ENCODE results near the gene GTF2F1. TPM values are rescaled to one million over a fixed set of nuclear protein-coding genes. Genes with fewer than 3 reads are reported as not detected.

The GTF2F1 gene
- total and polyA plus RNA-seq, 9 of the 15 experiments (the other 6 are each of a cell fraction or from before 2014, with no cell fraction given), result 4.7 to 75.4 (median 68.4) TPM

DNA sequence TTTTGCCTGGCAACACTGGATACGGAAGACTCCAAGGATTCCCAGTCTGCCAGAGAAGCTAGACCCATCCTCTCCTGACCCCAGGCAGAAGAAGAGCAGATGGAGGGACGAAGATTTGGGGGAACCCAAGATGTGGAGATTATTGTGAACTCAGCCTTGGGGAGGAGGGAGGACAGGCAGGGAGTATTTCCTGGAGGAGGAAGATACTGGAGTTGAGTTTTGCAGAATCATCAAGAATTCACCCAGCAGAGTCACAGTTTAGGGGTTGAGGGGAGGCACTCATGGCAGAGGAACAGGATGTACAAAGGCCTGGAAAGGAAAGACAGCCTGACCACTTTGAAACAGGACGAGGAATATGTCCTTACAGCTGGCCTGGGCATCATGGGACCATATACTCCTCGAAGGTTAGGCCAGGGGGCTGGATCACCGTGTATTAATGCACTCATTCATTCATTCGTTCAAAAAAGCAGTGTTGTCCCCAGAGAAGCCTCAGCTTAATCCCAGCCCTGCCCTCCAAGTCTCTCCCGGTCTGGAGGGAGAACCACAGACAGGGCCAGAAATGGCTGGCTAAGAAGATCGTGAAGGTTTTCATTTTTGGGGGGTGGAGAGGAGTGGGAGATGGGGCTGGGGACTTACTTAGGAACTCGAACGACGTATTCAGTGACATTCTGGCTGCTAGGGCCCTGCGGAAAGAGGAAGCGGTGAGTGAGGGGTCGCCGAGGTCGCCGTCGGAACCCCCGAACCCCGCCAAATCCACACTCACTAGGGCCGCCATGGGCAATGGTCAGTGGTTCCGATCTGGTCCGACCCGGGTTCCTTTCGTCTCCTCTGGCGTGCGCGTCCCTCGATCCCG, 517 bp downstream of the GTF2F1 start (continued):
- TF ChIP-seq, protein P1, sequence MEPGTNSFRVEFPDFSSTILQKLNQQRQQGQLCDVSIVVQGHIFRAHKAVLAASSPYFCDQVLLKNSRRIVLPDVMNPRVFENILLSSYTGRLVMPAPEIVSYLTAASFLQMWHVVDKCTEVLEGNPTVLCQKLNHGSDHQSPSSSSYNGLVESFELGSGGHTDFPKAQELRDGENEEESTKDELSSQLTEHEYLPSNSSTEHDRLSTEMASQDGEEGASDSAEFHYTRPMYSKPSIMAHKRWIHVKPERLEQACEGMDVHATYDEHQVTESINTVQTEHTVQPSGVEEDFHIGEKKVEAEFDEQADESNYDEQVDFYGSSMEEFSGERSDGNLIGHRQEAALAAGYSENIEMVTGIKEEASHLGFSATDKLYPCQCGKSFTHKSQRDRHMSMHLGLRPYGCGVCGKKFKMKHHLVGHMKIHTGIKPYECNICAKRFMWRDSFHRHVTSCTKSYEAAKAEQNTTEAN (CRISPR knock-in tag; IDR thresholded peaks at IDR 0.05), result no peak
- TF ChIP-seq SPI1 (IDR thresholded peaks at IDR 0.05; ENCODE audit: borderline replicate concordance, low read depth, low read length) (peak; percentile 63), TAF9B (IDR thresholded peaks at IDR 0.05; ENCODE audit: partially characterized antibody) (no peak), MEIS2 (IDR thresholded peaks at IDR 0.05; ENCODE audit: partially characterized antibody) (no peak), CBX2 (IDR thresholded peaks at IDR 0.05; ENCODE audit: insufficient read depth, low read length, poor library complexity, severe bottlenecking) (no peak), CC2D1A (IDR thresholded peaks at IDR 0.05) (no peak), PTRF (tag; IDR thresholded peaks at IDR 0.05) (no peak), BRD9 (IDR thresholded peaks at IDR 0.05; ENCODE audit: low read depth, partially characterized antibody) (no peak), FOSL1 (tag; conservative IDR thresholded peaks at IDR 0.05) (no peak), MAFF (IDR thresholded peaks at IDR 0.05; ENCODE audit: low read length) (peak; percentile 68; the same call in 1 of the 2 replicates), ZFP1 (CRISPR knock-in tag; IDR thresholded peaks at IDR 0.05) (no peak), TSC22D4 (tag; IDR thresholded peaks at IDR 0.05) (no peak), ZNF174 (CRISPR knock-in tag; IDR thresholded peaks at IDR 0.05) (no peak), TBL1XR1 (IDR thresholded peaks at IDR 0.05; ENCODE audit: low read length in 2 of 2) (no peak), DIDO1 (tag; IDR thresholded peaks at IDR 0.05; ENCODE audit: low read depth) (no peak), ZNF316 (IDR thresholded peaks at IDR 0.05) (peak; percentile 95), C11orf30 (IDR thresholded peaks at IDR 0.05; ENCODE audit: low read depth) (peak; percentile 89), FOXK1 (CRISPR knock-in tag; IDR thresholded peaks at IDR 0.05; ENCODE audit: borderline replicate concordance) (no peak)
- TF ChIP-seq, protein P2, sequence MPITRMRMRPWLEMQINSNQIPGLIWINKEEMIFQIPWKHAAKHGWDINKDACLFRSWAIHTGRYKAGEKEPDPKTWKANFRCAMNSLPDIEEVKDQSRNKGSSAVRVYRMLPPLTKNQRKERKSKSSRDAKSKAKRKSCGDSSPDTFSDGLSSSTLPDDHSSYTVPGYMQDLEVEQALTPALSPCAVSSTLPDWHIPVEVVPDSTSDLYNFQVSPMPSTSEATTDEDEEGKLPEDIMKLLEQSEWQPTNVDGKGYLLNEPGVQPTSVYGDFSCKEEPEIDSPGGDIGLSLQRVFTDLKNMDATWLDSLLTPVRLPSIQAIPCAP (CRISPR knock-in tag; IDR thresholded peaks at IDR 0.05; ENCODE audit: borderline replicate concordance), result no peak
- TF ChIP-seq, protein P3, sequence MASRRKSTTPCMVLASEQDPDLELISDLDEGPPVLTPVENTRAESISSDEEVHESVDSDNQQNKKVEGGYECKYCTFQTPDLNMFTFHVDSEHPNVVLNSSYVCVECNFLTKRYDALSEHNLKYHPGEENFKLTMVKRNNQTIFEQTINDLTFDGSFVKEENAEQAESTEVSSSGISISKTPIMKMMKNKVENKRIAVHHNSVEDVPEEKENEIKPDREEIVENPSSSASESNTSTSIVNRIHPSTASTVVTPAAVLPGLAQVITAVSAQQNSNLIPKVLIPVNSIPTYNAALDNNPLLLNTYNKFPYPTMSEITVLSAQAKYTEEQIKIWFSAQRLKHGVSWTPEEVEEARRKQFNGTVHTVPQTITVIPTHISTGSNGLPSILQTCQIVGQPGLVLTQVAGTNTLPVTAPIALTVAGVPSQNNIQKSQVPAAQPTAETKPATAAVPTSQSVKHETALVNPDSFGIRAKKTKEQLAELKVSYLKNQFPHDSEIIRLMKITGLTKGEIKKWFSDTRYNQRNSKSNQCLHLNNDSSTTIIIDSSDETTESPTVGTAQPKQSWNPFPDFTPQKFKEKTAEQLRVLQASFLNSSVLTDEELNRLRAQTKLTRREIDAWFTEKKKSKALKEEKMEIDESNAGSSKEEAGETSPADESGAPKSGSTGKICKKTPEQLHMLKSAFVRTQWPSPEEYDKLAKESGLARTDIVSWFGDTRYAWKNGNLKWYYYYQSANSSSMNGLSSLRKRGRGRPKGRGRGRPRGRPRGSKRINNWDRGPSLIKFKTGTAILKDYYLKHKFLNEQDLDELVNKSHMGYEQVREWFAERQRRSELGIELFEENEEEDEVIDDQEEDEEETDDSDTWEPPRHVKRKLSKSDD (conservative IDR thresholded peaks at IDR 0.05; ENCODE audit: low read length), result no peak
- TF ChIP-seq, protein P4, sequence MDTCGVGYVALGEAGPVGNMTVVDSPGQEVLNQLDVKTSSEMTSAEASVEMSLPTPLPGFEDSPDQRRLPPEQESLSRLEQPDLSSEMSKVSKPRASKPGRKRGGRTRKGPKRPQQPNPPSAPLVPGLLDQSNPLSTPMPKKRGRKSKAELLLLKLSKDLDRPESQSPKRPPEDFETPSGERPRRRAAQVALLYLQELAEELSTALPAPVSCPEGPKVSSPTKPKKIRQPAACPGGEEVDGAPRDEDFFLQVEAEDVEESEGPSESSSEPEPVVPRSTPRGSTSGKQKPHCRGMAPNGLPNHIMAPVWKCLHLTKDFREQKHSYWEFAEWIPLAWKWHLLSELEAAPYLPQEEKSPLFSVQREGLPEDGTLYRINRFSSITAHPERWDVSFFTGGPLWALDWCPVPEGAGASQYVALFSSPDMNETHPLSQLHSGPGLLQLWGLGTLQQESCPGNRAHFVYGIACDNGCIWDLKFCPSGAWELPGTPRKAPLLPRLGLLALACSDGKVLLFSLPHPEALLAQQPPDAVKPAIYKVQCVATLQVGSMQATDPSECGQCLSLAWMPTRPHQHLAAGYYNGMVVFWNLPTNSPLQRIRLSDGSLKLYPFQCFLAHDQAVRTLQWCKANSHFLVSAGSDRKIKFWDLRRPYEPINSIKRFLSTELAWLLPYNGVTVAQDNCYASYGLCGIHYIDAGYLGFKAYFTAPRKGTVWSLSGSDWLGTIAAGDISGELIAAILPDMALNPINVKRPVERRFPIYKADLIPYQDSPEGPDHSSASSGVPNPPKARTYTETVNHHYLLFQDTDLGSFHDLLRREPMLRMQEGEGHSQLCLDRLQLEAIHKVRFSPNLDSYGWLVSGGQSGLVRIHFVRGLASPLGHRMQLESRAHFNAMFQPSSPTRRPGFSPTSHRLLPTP (IDR thresholded peaks at IDR 0.05; ENCODE audit: borderline replicate concordance, extremely low read depth, insufficient read length), result no peak

Data from K562 (cell line).